Glomerular visceral epithelial cell (primary cell): ENCODE results near the gene LIMCH1.
"Not testable (repeated sequence)": the region's sequence is repeated elsewhere in the genome, so short reads cannot be mapped to it uniquely, and the experiment has no call there.

Experiments used
- DNase-seq: peaks from one replicate; pipeline ENCODE4 v3.0.0-alpha.2; 2016; ENCODE audit errors: extremely low spot score

Gene LIMCH1

DNA sequence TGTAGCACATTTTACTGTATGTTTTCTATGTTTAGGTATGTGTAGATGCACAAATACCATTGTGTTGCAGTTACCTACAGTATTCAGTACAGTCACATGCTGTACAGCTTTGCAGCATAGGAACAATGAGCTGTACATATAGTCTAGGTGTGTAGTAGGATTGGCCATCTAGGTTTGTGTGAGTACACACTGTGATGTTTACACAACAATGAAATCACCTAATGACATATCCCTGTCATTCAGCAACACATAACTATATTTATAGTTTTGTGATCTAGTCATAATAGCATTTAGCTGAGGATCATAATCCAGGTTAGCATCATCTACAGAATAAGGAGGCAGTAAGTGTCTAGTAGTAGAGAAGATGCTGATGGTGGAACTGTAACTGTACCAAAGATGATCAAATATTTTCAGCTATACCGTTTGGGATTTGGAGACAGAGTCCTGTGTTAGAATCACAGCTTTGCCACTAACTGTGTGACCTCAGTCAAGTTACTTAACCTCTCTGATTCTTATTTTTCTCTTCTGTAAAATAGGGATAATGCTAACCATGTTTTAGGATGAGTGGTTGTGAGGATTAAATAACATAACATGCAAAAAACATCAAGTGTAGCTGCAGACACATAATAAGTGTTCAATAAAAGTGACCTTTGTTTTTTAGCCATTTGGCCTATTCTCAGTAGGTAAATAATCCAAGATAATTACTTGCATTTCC, 73.3 kb downstream of the LIMCH1 start:
- DNase-seq: no peak

DNA sequence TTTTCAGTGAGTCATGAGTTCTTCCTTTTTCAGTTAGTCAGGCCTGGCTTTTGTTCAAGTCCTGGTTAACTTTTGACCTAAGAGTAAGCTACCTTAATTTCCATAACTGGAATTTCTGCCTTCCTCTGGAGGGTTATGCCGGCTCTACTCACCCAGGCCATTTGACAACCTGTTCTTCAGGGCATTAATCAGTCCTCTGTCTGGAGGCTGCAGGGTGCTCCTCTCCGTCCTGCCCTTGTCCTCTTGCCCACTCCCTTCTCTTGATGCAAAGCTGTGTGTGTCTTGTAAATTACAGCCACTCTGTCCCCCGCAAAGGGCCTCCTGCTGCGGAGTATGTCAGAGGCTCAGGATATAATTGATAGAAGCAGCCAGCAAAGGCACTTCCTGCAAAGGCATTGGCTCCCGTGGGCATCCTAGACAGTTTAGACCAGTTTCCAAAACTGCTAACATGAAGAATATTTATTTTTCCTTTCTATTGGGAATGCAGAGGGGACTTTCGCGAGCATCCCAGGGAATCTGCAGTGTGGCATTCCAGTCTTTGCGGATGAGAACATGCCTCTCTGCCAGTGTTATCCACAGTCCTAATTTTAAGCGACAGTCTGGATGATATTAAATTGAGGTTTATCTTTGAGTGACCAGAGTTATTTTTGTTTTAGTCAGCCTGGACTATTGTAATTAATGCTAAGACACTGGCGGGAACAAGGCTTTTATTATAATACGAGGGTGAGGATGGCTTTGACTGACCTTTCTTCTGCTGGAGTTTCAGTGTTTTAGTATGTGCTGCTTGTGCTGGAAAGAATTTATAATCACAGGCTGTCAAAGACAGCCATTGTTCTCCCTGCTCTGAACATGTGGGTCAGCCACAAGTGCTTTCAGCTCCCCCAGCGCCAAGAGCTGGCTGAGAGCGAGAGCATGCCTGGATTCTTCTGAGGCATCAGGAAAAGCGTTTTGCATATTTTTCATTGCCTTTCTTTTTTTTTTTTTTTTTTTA, 74.2 kb downstream of the LIMCH1 start:
- peak; percentile 73 for DNase-seq

DNA sequence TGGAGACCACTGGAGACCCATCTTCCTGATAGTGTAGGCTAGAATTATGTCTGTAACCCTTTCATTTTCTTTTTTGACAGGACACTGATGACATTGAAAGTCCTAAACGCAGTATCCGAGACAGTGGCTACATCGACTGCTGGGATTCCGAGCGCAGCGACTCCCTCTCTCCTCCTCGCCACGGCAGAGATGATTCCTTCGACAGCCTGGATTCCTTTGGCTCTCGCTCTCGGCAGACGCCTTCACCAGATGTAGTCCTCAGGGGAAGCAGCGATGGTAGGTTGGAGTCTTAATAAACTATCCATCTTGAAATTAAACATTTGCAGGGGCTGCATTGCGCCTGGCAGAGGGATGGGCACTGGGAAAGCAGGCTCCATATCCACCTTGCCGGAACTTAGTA, 75.4 kb downstream of the LIMCH1 start:
- DNase-seq: no peak

DNA sequence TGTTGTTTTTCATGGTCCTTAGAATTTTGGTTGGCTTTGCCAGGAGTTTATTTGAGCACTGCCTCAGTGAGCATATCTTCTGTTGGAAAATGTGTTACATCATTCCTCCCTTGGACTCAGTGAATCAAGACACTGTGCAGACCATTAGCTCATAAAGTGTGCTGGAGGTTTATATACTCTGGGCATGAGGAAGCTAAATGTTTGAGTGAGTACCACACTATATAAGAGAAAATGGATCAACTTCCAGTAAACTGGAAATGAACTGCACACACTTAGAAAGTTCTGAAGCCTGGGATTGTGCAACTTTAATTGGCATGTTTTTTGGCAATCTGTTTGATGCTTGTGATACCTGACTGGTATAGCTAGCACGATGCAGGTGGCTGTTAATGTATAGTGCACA, 75.9 kb downstream of the LIMCH1 start:
- peak; percentile 31 for DNase-seq

DNA sequence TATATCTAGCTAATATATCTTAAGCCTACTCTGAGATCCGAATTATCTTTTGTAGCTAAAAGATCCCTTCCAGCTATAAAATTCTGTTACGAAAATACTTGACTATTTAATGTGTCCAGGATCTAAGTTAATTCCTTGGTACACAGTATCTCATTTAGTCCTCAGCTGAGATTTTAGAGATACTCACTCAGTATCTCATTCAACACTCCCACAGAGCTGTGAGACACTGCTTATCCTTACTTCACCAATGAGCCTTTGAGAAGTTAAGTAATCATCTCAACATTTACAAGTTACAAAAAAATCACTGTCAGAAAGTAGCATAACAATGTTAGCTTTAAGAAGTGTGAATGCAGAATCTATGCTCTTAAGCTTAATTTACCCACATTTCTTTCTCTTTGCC, 76.6 kb downstream of the LIMCH1 start:
- DNase-seq: no peak

DNA sequence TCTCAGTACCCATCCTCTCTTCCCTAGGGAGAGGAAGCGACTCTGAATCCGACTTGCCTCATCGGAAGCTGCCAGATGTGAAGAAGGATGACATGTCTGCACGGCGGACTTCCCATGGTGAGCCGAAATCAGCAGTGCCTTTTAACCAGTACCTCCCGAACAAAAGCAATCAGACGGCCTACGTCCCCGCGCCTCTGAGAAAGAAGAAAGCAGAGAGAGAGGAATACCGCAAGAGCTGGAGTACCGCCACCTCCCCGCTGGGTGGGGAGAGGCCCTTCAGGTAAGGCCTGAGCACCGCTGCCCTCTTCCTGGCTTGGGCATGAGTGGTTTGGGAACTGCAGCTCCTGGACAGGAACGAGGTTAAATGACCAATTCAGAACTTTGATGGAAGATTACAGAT, 81.2 kb downstream of the LIMCH1 start:
- DNase-seq: no peak

DNA sequence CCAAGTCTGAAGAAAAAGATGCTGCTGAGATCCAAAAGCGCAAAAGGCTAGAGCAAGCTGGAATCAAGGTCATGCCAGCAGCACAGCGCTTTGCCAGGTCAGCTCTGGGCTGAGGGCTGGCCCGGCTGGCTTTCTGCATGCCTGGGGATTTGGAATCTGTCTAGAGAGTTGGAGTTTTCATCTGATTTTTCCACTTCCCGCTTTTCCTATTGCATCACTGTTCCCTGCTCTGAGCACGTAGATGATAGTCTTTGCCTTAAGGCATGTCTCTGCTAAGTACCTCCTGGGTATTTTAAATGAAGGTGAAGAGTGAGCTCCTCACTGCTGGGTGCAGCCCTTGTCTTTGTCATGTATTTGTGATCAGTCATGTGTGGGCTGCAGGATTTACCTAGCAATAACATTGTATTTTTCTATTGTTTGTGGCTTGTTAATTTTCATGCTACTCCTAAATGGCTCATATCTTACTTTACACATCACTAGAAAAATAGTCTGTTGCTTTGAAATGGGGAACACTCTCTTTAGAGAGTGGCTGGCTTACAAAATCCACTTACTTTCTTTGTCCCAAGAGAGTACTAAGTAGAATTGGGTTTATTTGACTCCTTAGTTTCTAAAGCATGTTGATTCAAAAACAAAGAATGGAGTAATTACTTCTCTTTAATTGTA, 82.8 kb downstream of the LIMCH1 start:
- no peak for DNase-seq

DNA sequence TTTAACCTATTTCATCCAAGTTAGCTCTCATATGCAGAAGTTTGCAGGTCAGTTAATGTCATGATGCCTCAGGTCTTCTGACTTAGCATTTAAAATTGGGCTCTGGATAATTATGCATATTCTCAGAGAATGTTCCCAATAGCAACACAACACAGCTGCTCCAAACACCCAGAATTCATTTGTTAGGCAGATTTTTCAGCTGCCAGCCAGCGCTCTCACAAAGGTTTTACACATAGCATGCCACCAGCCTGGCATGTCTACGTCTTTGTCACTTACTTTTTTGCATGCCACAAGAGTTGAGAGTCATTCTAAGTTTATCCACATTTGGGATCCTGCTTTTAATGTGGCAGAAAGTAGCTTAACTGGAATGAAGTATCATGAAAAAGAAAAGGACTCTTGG, 84.8 kb downstream of the LIMCH1 start:
- DNase-seq: no peak

DNA sequence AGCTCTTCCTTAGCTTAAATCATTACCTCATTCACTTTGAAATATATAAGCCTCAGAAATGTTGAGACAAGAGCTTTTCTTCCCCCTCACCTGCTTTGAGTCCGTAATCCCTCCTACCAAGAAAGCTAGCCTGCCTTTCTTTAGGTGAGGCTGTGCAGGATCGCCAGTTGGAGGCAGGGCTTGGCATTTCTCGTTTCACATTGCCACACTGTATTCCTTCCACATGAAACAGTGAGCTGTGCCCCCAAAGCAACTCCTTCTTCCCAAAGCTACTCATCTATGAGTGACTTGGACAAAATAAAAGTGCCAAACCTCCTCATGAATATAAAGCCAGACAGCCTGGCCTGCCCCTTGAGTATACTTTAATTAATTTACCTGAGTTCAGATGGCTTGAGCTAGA, 86.8 kb downstream of the LIMCH1 start:
- DNase-seq: no peak

DNA sequence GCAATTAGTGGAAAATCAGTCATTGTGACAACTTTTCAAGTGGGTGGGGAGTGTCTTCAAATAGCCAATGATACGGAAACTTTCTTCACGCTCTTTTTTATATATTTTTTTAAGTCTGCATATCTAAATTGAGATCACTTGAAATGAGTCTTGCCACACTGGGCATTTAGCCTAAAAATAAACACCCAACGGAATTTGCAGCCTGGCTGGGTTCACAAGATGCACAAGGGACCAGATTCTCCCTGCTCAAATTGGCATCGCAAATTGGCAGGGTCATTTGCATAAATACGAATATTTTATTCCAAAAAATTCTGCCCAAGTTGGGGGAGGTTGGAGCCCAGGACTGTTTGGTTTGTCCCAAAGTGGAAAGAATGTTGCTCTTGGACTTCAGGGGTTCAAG, 87.6 kb downstream of the LIMCH1 start:
- no peak for DNase-seq

DNA sequence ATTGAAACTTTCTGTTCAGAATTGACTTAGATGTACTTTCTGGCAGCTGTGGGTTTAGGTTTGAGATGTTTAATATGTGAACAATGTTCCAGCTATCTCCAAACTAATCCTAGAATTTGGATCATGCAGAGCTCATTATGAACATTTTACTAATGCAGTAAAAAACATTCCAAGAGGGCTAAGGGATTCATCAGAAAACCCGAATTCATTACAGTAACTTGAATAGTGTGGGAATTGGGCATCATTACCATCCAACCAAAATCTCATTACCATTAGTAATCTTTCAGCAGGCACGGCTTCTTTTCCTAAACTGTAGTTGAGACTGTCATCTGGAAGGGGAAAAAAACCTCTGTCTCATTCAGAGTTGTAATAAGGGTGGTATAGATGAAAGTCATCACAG, 91.0 kb downstream of the LIMCH1 start:
- DNase-seq: no peak

DNA sequence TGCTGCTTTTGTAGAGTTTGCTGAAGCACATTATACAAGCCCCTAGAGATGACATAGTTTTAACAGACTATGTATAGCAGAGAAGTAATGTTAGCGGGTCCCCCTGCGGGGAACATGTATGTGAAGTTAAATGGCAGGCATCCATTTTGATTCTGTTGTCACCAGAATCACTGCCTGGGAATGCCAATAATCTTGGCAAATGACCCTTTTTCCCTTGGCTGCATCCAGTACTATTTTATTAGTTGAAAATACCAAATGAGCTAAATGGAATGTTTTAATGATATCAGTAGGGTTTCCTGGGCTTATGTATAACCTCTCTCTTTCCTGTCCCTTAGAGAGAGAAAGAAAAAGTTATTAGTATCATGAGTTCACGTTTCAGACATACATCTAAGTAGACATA, 93.6 kb downstream of the LIMCH1 start:
- DNase-seq: no peak

DNA sequence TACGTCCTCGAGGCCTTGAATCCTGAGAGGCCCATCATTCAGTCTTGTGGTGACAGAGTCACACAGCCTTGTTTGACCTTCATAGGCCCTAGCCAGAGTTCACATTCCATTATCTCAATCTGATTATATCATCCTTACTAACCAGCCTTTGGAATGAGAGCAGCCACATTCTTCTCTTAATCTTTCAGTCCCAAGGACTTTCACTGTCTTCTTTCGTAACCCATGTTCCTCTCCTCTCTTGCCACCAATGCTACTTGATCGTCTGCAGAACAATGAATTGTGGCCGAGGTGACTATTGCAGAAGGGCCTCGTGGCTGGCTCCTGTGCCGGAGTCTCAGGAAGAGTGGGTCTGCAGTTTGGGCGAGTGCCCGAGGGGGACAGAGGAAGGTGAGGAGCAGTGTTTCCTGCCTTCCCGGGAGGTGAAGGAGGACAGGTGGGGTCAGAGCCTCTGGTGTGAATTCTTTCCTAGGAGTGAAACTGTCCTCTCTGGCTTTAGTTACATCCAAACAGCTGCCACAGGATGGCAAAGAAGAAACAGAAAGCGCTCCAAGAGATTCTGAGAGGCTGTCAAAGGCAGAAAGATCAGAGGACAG, 94.6 kb downstream of the LIMCH1 start:
- no peak for DNase-seq

DNA sequence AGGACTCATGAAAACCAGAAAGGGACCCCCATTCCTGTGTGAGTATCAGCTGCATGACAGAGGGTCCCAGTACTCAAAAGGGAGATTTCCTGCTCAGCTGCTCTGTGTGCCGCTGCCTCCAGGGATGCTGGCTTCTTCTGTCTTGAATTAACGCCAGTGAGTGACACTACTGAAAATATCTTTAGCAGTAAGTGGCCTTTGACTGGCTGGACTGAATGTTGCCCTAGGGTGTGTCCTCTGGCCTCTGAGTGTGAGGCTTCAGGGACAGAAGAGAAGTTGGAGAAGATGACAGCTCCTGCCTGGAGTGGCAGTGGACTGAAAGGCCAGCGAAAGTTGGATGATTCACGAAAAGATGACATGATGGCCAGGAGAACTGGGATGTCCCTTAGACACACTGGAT, 95.4 kb downstream of the LIMCH1 start:
- no peak for DNase-seq

DNA sequence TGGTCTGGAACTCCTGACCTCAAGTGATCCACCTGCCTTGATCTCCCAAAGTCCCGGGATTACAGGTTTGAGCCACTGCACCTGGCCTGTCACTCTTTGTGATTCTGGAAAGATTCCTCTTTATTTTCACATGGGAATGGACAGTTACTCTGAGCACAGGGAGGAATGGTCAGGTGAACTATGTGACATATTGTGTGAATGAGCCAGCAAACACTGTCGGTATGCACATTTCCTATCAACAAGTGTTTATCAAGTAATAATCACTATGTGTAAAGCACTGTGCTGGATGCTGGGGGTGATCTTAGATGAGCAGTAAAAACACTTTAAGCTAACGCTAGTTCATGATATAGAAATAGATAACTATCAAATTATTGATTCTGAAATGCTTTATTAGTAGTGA, 97.5 kb downstream of the LIMCH1 start:
- no peak for DNase-seq

DNA sequence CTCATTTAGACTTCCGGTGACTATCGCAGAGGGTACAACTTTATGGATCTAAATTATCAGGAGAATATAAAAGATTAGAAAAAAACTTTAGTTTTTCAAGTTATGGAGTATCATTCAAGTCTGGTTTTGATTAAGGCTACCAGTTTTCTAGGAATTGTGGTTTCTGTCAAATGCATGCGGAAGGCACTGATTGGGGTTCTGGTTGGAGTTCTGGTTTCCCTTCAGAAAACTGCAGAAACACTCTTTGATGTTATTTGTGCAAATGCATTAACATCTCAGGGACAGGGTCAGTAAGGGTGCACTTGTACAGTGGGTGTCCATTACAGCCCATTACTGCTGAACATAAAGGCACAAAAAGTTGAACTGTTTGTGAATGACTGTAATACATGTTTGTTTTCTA, 100.2 kb downstream of the LIMCH1 start:
- no peak for DNase-seq

DNA sequence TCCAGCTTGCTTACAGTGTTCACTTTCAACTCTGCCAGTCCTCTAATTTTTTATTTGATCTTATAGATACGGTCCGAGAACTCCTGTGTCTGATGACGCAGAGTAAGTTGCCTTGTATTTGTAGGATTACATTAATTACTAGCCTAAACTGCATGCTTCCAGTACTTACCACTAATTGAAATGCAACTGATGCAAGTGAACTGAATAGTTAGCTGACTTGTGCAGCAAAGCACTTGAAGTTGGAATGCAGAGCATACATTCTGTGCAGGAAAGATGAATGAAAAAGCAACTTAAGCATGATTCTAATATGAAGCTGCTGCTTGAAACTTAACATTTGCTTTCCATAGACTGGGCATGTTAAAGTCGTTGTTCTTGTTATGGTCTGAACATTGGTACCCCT, 100.9 kb downstream of the LIMCH1 start:
- DNase-seq: no peak

DNA sequence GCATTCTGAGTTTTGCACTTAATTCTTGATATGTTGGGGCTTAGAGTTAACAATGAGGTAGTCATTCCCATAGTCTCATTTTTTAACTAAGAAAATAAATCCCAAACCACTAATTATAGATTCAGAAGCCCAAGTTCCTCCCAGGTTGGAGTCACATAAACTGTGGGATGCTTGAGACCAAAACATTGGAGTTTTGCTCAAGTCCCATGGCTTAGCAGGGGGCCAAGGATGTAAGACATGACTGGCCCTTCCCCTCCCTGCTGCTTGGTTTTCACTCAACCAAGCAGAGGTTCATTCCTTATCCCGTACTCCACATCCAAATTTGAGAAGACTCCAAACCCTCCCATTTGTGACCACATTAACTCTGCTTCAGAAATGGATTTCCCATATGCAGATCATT, 101.3 kb downstream of the LIMCH1 start:
- no peak for DNase-seq

DNA sequence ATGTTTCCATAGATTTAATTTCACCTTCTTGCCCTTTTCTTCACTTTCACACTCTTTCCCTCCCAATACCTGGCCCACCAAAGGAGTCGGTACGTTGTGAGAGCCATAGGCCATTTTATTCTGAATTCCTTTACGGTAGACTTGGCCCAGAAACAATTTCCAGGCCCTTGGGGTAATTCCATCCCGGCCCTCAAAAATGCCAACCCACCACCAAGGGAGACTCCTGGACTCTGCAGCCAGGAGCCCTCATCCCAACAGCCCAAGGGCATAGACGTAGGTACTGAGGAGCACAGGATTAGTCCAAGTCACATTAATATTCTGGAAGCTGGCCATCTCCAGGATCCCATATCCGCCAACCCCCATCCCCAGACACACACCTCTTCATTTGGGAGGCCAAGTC, 102.9 kb downstream of the LIMCH1 start:
- no peak for DNase-seq

DNA sequence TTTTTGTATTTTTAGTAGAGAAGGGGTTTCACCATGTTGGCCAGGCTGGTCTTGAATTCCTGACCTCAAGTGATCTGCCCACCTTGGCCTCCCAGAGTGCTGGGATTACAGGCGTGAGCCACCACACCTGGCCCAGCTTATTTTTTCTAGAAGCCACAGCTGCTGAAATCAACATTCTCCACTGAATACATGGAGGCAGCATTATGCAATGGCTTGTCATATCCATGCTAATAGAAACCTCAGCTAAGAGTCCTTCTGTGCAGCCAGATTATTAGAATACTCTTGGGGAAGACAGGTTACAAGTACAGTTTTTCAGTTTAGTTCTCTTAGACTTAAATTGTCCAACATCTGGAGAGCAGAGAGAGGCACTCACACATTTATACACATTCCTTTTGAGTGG, 104.8 kb downstream of the LIMCH1 start:
- not testable (repeated sequence) for DNase-seq

DNA sequence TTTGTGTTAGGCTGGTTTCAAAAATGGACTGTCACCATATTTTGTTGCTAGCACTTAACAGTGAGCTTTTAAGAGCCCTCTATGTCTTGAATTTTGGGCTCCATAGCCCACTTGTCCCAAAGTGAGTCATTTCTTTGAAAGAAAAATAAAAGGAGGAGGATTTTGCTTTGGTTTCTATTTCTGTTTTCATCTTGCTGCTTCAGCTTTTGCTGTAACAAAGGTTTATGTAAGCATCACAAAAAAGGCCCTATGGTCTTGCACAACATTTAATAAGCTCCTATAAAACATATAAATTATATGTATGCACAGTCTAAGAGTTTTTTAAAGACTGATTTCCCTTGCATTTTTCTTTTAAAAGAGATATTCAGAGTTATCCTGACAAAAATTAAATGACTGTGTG, 105.4 kb downstream of the LIMCH1 start:
- DNase-seq: no peak

DNA sequence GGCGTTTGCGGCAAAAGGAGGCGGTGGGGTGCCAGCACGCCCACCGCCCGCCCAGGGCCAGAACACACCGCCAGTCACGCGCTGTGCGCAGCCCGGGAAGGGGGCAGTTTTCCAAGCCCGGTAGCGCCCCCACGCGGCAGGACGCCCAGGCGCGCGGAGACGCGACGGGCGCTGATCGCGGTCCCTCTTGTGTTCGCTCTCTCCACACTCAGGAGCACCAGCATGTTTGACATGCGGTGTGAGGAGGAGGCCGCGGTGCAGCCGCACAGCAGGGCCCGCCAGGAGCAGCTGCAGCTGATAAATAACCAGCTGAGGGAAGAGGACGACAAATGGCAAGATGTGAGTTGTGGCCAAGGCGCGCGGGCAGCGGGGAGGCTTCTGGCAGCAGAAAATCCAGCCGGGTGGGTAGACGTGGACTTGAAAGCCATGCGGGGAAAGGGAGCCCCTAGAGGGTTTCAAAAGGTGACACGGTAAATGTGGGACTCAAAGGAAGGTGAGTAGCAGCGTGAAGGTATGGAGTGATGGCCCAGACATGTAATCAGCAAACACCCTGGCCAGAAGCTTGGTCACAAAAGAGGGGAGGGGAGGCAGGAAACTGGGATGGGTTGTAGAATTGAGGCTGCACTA, 106.4 kb downstream of the LIMCH1 start:
- DNase-seq: peak; percentile 10
